ENCODE measurements around the gene TCF25. TPM values are rescaled to one million over a fixed set of nuclear protein-coding genes. Genes with fewer than 3 reads are reported as not detected.

Gene TCF25
- total RNA-seq, 2 experiments from 2014 or later, result 181 to 216 TPM

- Mint-ChIP-seq H3K9me3 (ENCODE audit: low read depth) (no peaks in the 10 kb centered on the region), H3K27ac (no peak overlapping the region), H3K27me3 (peaks cover 4% of the 10 kb centered on the region), H3K36me3 (no peaks in the 10 kb centered on the region), H3K4me3 (no peak overlapping the region), H3K4me1 (no peaks in the 10 kb centered on the region)
- CTCF ChIA-PET, result interaction anchor here (0.6 to 1.2 kb wide), 2 partner anchors 147 to 175 kb away, joined by 3 to 5 read pairs; no protein-coding TSS in a partner anchor
- no peak for DNase-seq
- ATAC-seq, result no peak
Measured at GRCh38 chr16:89853306-89853993, 19.9 kb upstream of the TCF25 start.

GRCh38 chr16:89855301-89855945, 18.0 kb upstream of the TCF25 start:
- H3K27me3 Mint-ChIP-seq, result peaks cover 13% of the 10 kb centered on the region
- H3K4me3 Mint-ChIP-seq, result no peak overlapping the region
- ATAC-seq (no peak), DNase-seq (no peak)
- no peaks in the 10 kb centered on the region for H3K9me3 Mint-ChIP-seq (ENCODE audit: low read depth)
- no peaks in the 10 kb centered on the region for H3K4me1 Mint-ChIP-seq
- H3K36me3 Mint-ChIP-seq, result no peaks in the 10 kb centered on the region
- H3K27ac Mint-ChIP-seq, result no peak overlapping the region
- CTCF ChIA-PET, result no interaction called here

GRCh38 chr16:89855986-89856385, 17.4 kb upstream of the TCF25 start:
- no peak overlapping the region for H3K27ac Mint-ChIP-seq
- no peak for DNase-seq
- no peak overlapping the region for H3K4me3 Mint-ChIP-seq
- ATAC-seq, result no peak
- H3K36me3 Mint-ChIP-seq, result no peaks in the 10 kb centered on the region
- H3K4me1 Mint-ChIP-seq, result peaks cover 1% of the 10 kb centered on the region
- no peaks in the 10 kb centered on the region for H3K9me3 Mint-ChIP-seq (ENCODE audit: low read depth)
- CTCF ChIA-PET, result no interaction called here
- H3K27me3 Mint-ChIP-seq, result peaks cover 14% of the 10 kb centered on the region

GRCh38 chr16:89858973-89859614, 14.3 kb upstream of the TCF25 start:
- no peak for DNase-seq
- CTCF ChIA-PET, result interaction anchor here (1.2 to 5.6 kb wide), 14 partner anchors 12 to 161 kb away, joined by 3 to 93 read pairs (median 14); partner anchors contain the start of genes FANCA, SPATA2L and TCF25
- Mint-ChIP-seq H3K4me3 (no peak overlapping the region), H3K36me3 (no peaks in the 10 kb centered on the region), H3K4me1 (peaks cover 21% of the 10 kb centered on the region), H3K27ac (no peak overlapping the region), H3K27me3 (peaks cover 14% of the 10 kb centered on the region), H3K9me3 (ENCODE audit: low read depth) (no peaks in the 10 kb centered on the region)
- no peak for ATAC-seq

GRCh38 chr16:89859615-89860007, 13.8 kb upstream of the TCF25 start:
- CTCF ChIA-PET, result interaction anchor here (1.0 to 5.6 kb wide), 23 partner anchors 11 to 296 kb away, joined by 3 to 93 read pairs (median 13); partner anchors contain the start of genes CDK10, FANCA, SPATA2L and TCF25
- Mint-ChIP-seq H3K27ac (no peak overlapping the region), H3K36me3 (peaks cover 2% of the 10 kb centered on the region), H3K9me3 (ENCODE audit: low read depth) (no peaks in the 10 kb centered on the region), H3K27me3 (peaks cover 14% of the 10 kb centered on the region), H3K4me1 (peaks cover 26% of the 10 kb centered on the region), H3K4me3 (no peak overlapping the region)
- DNase-seq, result no peak
- no peak for ATAC-seq

GRCh38 chr16:89860747-89861304, 12.6 kb upstream of the TCF25 start:
- no peaks in the 10 kb centered on the region for H3K9me3 Mint-ChIP-seq (ENCODE audit: low read depth)
- H3K27ac Mint-ChIP-seq, result no peak overlapping the region
- no peak overlapping the region for H3K4me3 Mint-ChIP-seq
- CTCF ChIA-PET, result interaction anchor here (0.6 to 5.6 kb wide), 45 partner anchors 9 to 298 kb away, joined by 3 to 93 read pairs (median 6); partner anchors contain the start of genes CDK10, FANCA, SPATA2L and TCF25
- H3K36me3 Mint-ChIP-seq, result peaks cover 5% of the 10 kb centered on the region
- H3K27me3 Mint-ChIP-seq, result peaks cover 14% of the 10 kb centered on the region
- DNase-seq (peak; percentile 83), ATAC-seq (peak; percentile 87)
- peaks cover 27% of the 10 kb centered on the region for H3K4me1 Mint-ChIP-seq

- Mint-ChIP-seq H3K27me3 (peaks cover 14% of the 10 kb centered on the region), H3K4me1 (peaks cover 27% of the 10 kb centered on the region), H3K4me3 (no peak overlapping the region), H3K36me3 (peaks cover 5% of the 10 kb centered on the region), H3K27ac (no peak overlapping the region), H3K9me3 (ENCODE audit: low read depth) (no peaks in the 10 kb centered on the region)
- ATAC-seq, result no peak
- CTCF ChIA-PET, result interaction anchor here (0.5 to 5.6 kb wide), 36 partner anchors 9 to 182 kb away, joined by 3 to 93 read pairs (median 7); partner anchors contain the start of genes CDK10, FANCA, SPATA2L and TCF25
- no peak for DNase-seq
Measured at GRCh38 chr16:89861648-89862047, 11.7 kb upstream of the TCF25 start.

GRCh38 chr16:89862732-89863131, 10.7 kb upstream of the TCF25 start:
- CTCF ChIA-PET, result interaction anchor here (1.0 to 5.6 kb wide), 8 partner anchors 21 to 164 kb away, joined by 3 to 93 read pairs (median 5); partner anchors contain the start of gene SPATA2L
- Mint-ChIP-seq H3K4me3 (peak overlapping the region; percentile 33), H3K27me3 (peaks cover 14% of the 10 kb centered on the region), H3K27ac (peak overlapping the region; percentile 87), H3K36me3 (peaks cover 10% of the 10 kb centered on the region), H3K4me1 (peaks cover 27% of the 10 kb centered on the region), H3K9me3 (ENCODE audit: low read depth) (no peaks in the 10 kb centered on the region)
- DNase-seq (no peak), ATAC-seq (no peak)

GRCh38 chr16:89863741-89864526, 9.5 kb upstream of the TCF25 start:
- DNase-seq (peak; percentile 71), ATAC-seq (peak; percentile 56)
- CTCF ChIA-PET, result interaction anchor here (0.7 to 5.6 kb wide), 13 partner anchors 9 to 270 kb away, joined by 3 to 93 read pairs (median 4); partner anchors contain the start of genes FANCA, SPATA2L and TCF25
- peaks cover 7% of the 10 kb centered on the region for H3K27me3 Mint-ChIP-seq
- peak overlapping the region; percentile 87 for H3K27ac Mint-ChIP-seq
- peak overlapping the region; percentile 33 for H3K4me3 Mint-ChIP-seq
- H3K36me3 Mint-ChIP-seq, result peaks cover 17% of the 10 kb centered on the region
- H3K4me1 Mint-ChIP-seq, result peaks cover 27% of the 10 kb centered on the region
- H3K9me3 Mint-ChIP-seq (ENCODE audit: low read depth), result peaks cover 3% of the 10 kb centered on the region

GRCh38 chr16:89864527-89864820, 8.9 kb upstream of the TCF25 start:
- Mint-ChIP-seq H3K9me3 (ENCODE audit: low read depth) (peaks cover 3% of the 10 kb centered on the region), H3K36me3 (peaks cover 19% of the 10 kb centered on the region), H3K27me3 (peaks cover 6% of the 10 kb centered on the region), H3K4me1 (peaks cover 27% of the 10 kb centered on the region), H3K27ac (peak overlapping the region; percentile 87), H3K4me3 (no peak overlapping the region)
- CTCF ChIA-PET, result interaction anchor here (0.7 to 5.6 kb wide), 11 partner anchors 9 to 271 kb away, joined by 3 to 93 read pairs (median 5); partner anchors contain the start of genes FANCA, SPATA2L and TCF25
- ATAC-seq (peak; percentile 24), DNase-seq (no peak)

GRCh38 chr16:89867918-89868317, 5.5 kb upstream of the TCF25 start:
- DNase-seq, result no peak
- peaks cover 3% of the 10 kb centered on the region for H3K9me3 Mint-ChIP-seq (ENCODE audit: low read depth)
- no peak overlapping the region for H3K4me3 Mint-ChIP-seq
- H3K4me1 Mint-ChIP-seq, result peaks cover 28% of the 10 kb centered on the region
- CTCF ChIA-PET, result interaction anchor here (0.7 kb wide), 1 partner anchor 42 kb away, joined by 3 read pairs; no protein-coding TSS in a partner anchor
- no peak for ATAC-seq
- no peaks in the 10 kb centered on the region for H3K27me3 Mint-ChIP-seq
- peaks cover 19% of the 10 kb centered on the region for H3K36me3 Mint-ChIP-seq
- no peak overlapping the region for H3K27ac Mint-ChIP-seq

- peaks cover 3% of the 10 kb centered on the region for H3K9me3 Mint-ChIP-seq (ENCODE audit: low read depth)
- CTCF ChIA-PET, result interaction anchor here (1.0 to 1.9 kb wide), 2 partner anchors 9 to 170 kb away, joined by 4 to 6 read pairs; no protein-coding TSS in a partner anchor
- ATAC-seq, result no peak
- no peak overlapping the region for H3K27ac Mint-ChIP-seq
- H3K4me3 Mint-ChIP-seq, result no peak overlapping the region
- H3K27me3 Mint-ChIP-seq, result no peaks in the 10 kb centered on the region
- peaks cover 17% of the 10 kb centered on the region for H3K4me1 Mint-ChIP-seq
- H3K36me3 Mint-ChIP-seq, result peaks cover 23% of the 10 kb centered on the region
- DNase-seq, result no peak
Measured at GRCh38 chr16:89869911-89870310, 3.5 kb upstream of the TCF25 start.
